Trophoblast cell (in vitro differentiated cells and primary cell): ENCODE results near the gene TAS1R1.

Source experiments
- DNase-seq, 2 donors: peaks; one replicate each; pipeline ENCODE4 v3.0.0-alpha.2; 2016
- H2AFZ ChIP-seq: 2 replicates; pipeline ENCODE4 v1.6.1; 2013; ENCODE audit warnings: low read length, moderate library complexity, mild to moderate bottlenecking; ENCODE audit not compliant: insufficient read depth, poor library complexity
- H2AK5ac ChIP-seq: 2 replicates; pipeline ENCODE4 v1.6.1; 2013; ENCODE audit warnings: mild to moderate bottlenecking, low read length
- H2BK120ac ChIP-seq: 2 replicates; pipeline ENCODE4 v1.6.1; 2013; ENCODE audit warnings: low read length, mild to moderate bottlenecking, moderate library complexity; ENCODE audit not compliant: insufficient read depth, poor library complexity
- H2BK12ac ChIP-seq: 2 replicates; pipeline ENCODE4 v1.6.1; 2013; ENCODE audit warnings: mild to moderate bottlenecking, low read length, moderate library complexity
- H2BK5ac ChIP-seq: 2 replicates; pipeline ENCODE4 v1.6.1; 2013; ENCODE audit warnings: low read length, low read depth, moderate library complexity, mild to moderate bottlenecking; ENCODE audit not compliant: poor library complexity
- H3K14ac ChIP-seq: 2 replicates; pipeline ENCODE4 v1.6.1; 2013; ENCODE audit warnings: mild to moderate bottlenecking, low read length
- H3K18ac ChIP-seq: 2 replicates; pipeline ENCODE4 v1.6.1; 2013; ENCODE audit warnings: mild to moderate bottlenecking, low read length
- H3K23ac ChIP-seq: 2 replicates; pipeline ENCODE4 v1.6.1; 2013; ENCODE audit warnings: low read length
- H3K27ac ChIP-seq: 2 replicates; pipeline ENCODE4 v1.5.1; 2013; ENCODE audit warnings: low read depth, mild to moderate bottlenecking, inconsistent platforms, low read length, moderate library complexity
- H3K27me3 ChIP-seq: 2 replicates; pipeline ENCODE4 v1.6.1; 2013; ENCODE audit warnings: inconsistent platforms, mild to moderate bottlenecking, low read length, moderate library complexity; ENCODE audit not compliant: insufficient read depth
- H3K36me3 ChIP-seq, 2 experiments: 1 replicate in 1 of 2; 2 replicates in 1 of 2; pipeline ENCODE4 v1.6.1; 2013; ENCODE audit warnings: low read length in 2 of 2, mild to moderate bottlenecking in 2 of 2, moderate library complexity in 1 of 2; ENCODE audit not compliant: insufficient read depth in 2 of 2, control insufficient read depth in 1 of 2
- H3K4ac ChIP-seq: 2 replicates; pipeline ENCODE4 v1.6.1; 2013; ENCODE audit warnings: low read depth, mild to moderate bottlenecking, low read length, moderate library complexity
- H3K4me1 ChIP-seq, 2 experiments: 1 replicate in 1 of 2; 2 replicates in 1 of 2; pipeline ENCODE4 v1.6.1; 2013; ENCODE audit warnings: low read length in 2 of 2, mild to moderate bottlenecking in 2 of 2, moderate library complexity in 1 of 2; ENCODE audit not compliant: insufficient read depth in 2 of 2, control insufficient read depth in 1 of 2
- H3K4me2 ChIP-seq: 2 replicates; pipeline ENCODE4 v1.6.1; 2013; ENCODE audit warnings: inconsistent platforms, mild to moderate bottlenecking, low read length, moderate library complexity
- H3K4me3 ChIP-seq: 2 replicates; pipeline ENCODE4 v1.5.1; 2013; ENCODE audit warnings: mild to moderate bottlenecking, low read depth, low read length, inconsistent platforms
- H3K79me1 ChIP-seq: one replicate; pipeline ENCODE4 v1.6.1; 2013; ENCODE audit warnings: low read length
- H3K79me2 ChIP-seq: 2 replicates; pipeline ENCODE4 v1.6.1; 2013; ENCODE audit warnings: low read length, mild to moderate bottlenecking; ENCODE audit not compliant: control insufficient read depth, insufficient read depth, poor library complexity
- H3K9ac ChIP-seq: 2 replicates; pipeline ENCODE4 v1.6.1; 2013; ENCODE audit warnings: mild to moderate bottlenecking, low read length
- H3K9me3 ChIP-seq: 2 replicates; pipeline ENCODE4 v1.6.1; 2013; ENCODE audit warnings: low read depth, mild to moderate bottlenecking, control low read depth, inconsistent platforms, low read length; ENCODE audit not compliant: insufficient read depth
- H4K12ac ChIP-seq: 2 replicates; pipeline ENCODE4 v1.6.1; 2013; ENCODE audit warnings: low read depth, mild to moderate bottlenecking, low read length, moderate library complexity
- H4K8ac ChIP-seq: 2 replicates; pipeline ENCODE4 v1.6.1; 2013; ENCODE audit warnings: low read depth, mild to moderate bottlenecking, low read length, moderate library complexity
- H4K91ac ChIP-seq: one replicate; pipeline ENCODE4 v1.6.1; 2013; ENCODE audit warnings: low read depth, mild to moderate bottlenecking, low read length, moderate library complexity
- WGBS: extraction: QIAGEN DNeasy Blood & Tissue Kit; methylation state at CpG from one replicate; pipeline ENCODE4 v1.1.7; 2013; ENCODE audit warnings: missing lambda C conversion rate; ENCODE audit not compliant: insufficient read length, insufficient coverage; ENCODE audit errors: extremely low coverage; 5-methylcytosine and 5-hydroxymethylcytosine counted together

The TAS1R1 gene

GRCh38 chr1:6538956-6539355 is 16.2 kb upstream of the TAS1R1 start:
- H2AK5ac ChIP-seq, result no peak overlapping the region
- no peak overlapping the region for H3K9ac ChIP-seq
- H3K18ac ChIP-seq, result no peak overlapping the region
- no peak overlapping the region for H2AFZ ChIP-seq
- H3K9me3 ChIP-seq, result no peaks in the 10 kb centered on the region
- H3K79me2 ChIP-seq, result no peaks in the 10 kb centered on the region
- no peak overlapping the region for H3K14ac ChIP-seq
- no peak overlapping the region for H2BK120ac ChIP-seq
- H3K4me2 ChIP-seq, result no peak overlapping the region
- H3K27me3 ChIP-seq, result no peaks in the 10 kb centered on the region
- no peak overlapping the region for H3K4me3 ChIP-seq
- no peak overlapping the region for H2BK12ac ChIP-seq
- no peak overlapping the region for H4K91ac ChIP-seq
- no peak overlapping the region for H2BK5ac ChIP-seq
- peaks cover 2 to 3% of the 10 kb centered on the region in 2 experiments for H3K4me1 ChIP-seq
- no peak overlapping the region for H3K27ac ChIP-seq
- no peak overlapping the region for H4K12ac ChIP-seq
- DNase-seq, result no peak
- WGBS, result no CpG with 5 or more reads among the region's 3 CpGs
- H3K4ac ChIP-seq, result no peak overlapping the region
- no peak overlapping the region for H3K23ac ChIP-seq
- no peak overlapping the region for H4K8ac ChIP-seq
- H3K36me3 ChIP-seq, result peaks cover 21 to 24% of the 10 kb centered on the region in 2 experiments
- H3K79me1 ChIP-seq, result no peaks in the 10 kb centered on the region

DNA sequence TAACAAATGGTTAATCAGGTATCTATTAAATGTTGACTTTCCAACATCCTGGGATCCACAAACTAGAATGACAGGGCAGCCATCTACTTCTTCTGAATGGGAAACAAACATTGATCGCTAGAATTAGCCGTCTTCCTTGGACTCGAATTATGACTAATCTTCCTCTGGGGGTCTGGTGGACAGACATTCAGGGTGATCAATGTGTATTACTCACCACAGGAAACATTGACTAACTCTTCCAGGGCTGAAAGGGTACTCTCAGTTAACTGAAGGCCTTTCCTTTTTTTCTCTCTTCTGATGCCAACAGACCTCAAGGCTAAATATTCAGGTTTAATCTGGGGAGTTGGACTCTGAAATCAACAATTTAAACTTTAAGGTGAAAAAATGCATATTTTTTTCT is 10.3 kb upstream of the TAS1R1 start:
- no peaks in the 10 kb centered on the region for H3K4me1 ChIP-seq
- H3K36me3 ChIP-seq, result peaks cover 38 to 66% of the 10 kb centered on the region in 2 experiments
- H3K9me3 ChIP-seq, result peaks cover 1% of the 10 kb centered on the region
- H3K9ac ChIP-seq, result no peak overlapping the region
- H2BK12ac ChIP-seq, result no peak overlapping the region
- no CpG with 5 or more reads among the region's 3 CpGs for WGBS
- no peak overlapping the region for H4K12ac ChIP-seq
- H3K4ac ChIP-seq, result no peak overlapping the region
- no peaks in the 10 kb centered on the region for H3K79me2 ChIP-seq
- H3K18ac ChIP-seq, result no peak overlapping the region
- H3K23ac ChIP-seq, result no peak overlapping the region
- no peak for DNase-seq
- H3K4me3 ChIP-seq, result no peak overlapping the region
- H2AFZ ChIP-seq, result no peak overlapping the region
- no peak overlapping the region for H2BK5ac ChIP-seq
- no peak overlapping the region for H2BK120ac ChIP-seq
- H4K8ac ChIP-seq, result no peak overlapping the region
- no peak overlapping the region for H2AK5ac ChIP-seq
- H3K79me1 ChIP-seq, result no peaks in the 10 kb centered on the region
- no peaks in the 10 kb centered on the region for H3K27me3 ChIP-seq
- H3K27ac ChIP-seq, result no peak overlapping the region
- H3K4me2 ChIP-seq, result no peak overlapping the region
- no peak overlapping the region for H3K14ac ChIP-seq
- H4K91ac ChIP-seq, result no peak overlapping the region

GRCh38 chr1:6545276-6546112 is 9.6 kb upstream of the TAS1R1 start:
- no peak for DNase-seq
- H3K36me3 ChIP-seq, result peaks cover 40 to 69% of the 10 kb centered on the region in 2 experiments

GRCh38 chr1:6546326-6546725 is 8.8 kb upstream of the TAS1R1 start:
- no peak overlapping the region for H3K4me3 ChIP-seq
- DNase-seq, result no peak
- 100% methylated on average over 4 of the region's 5 CpGs for WGBS
- no peak overlapping the region for H2BK120ac ChIP-seq
- H3K4me2 ChIP-seq, result no peak overlapping the region
- H4K12ac ChIP-seq, result no peak overlapping the region
- peaks cover 1% of the 10 kb centered on the region for H3K9me3 ChIP-seq
- H3K9ac ChIP-seq, result no peak overlapping the region
- H3K18ac ChIP-seq, result no peak overlapping the region
- H4K91ac ChIP-seq, result no peak overlapping the region
- H3K4ac ChIP-seq, result no peak overlapping the region
- H3K27me3 ChIP-seq, result no peaks in the 10 kb centered on the region
- H3K36me3 ChIP-seq, result peaks cover 38 to 68% of the 10 kb centered on the region in 2 experiments
- no peak overlapping the region for H3K14ac ChIP-seq
- H2BK12ac ChIP-seq, result no peak overlapping the region
- no peak overlapping the region for H4K8ac ChIP-seq
- no peaks in the 10 kb centered on the region for H3K79me2 ChIP-seq
- H3K4me1 ChIP-seq, result no peaks in the 10 kb centered on the region
- no peak overlapping the region for H3K23ac ChIP-seq
- no peaks in the 10 kb centered on the region for H3K79me1 ChIP-seq
- no peak overlapping the region for H2AFZ ChIP-seq
- no peak overlapping the region for H2AK5ac ChIP-seq
- no peak overlapping the region for H3K27ac ChIP-seq
- no peak overlapping the region for H2BK5ac ChIP-seq

More at GRCh38 chr1:6545276-6546112, 9.6 kb upstream of the TAS1R1 start:
- Histone ChIP-seq H2AK5ac (no peak overlapping the region), H3K27ac (no peak overlapping the region), H3K27me3 (no peaks in the 10 kb centered on the region), H2AFZ (no peak overlapping the region), H2BK12ac (no peak overlapping the region), H3K4me1 (no peaks in the 10 kb centered on the region), H2BK120ac (no peak overlapping the region), H3K4me2 (no peak overlapping the region), H4K91ac (no peak overlapping the region), H2BK5ac (no peak overlapping the region), H3K4ac (no peak overlapping the region), H3K79me1 (no peaks in the 10 kb centered on the region), H3K23ac (no peak overlapping the region), H3K9ac (no peak overlapping the region), H4K12ac (no peak overlapping the region), H3K9me3 (peaks cover 1% of the 10 kb centered on the region), H3K79me2 (no peaks in the 10 kb centered on the region), H4K8ac (no peak overlapping the region), H3K14ac (no peak overlapping the region), H3K18ac (no peak overlapping the region), H3K4me3 (no peak overlapping the region)
- no CpG with 5 or more reads among the region's 10 CpGs for WGBS
